ENCODE measurements around the gene CWC25. TPM values are rescaled to one million over a fixed set of nuclear protein-coding genes. Genes with fewer than 3 reads are reported as not detected.

Gene CWC25
- total RNA-seq, 1 donor from 2014 or later = 8.7 TPM

GRCh38 chr17:38848557-38848891 is 23.4 kb upstream of the CWC25 start:
- Histone ChIP-seq H3K27ac (replicated peaks) (no peak overlapping the region), H3K36me3 (peaks cover 62% of the 10 kb centered on the region)
- intact Hi-C loops (cut with micrococcal nuclease) = no loop called here

GRCh38 chr17:38844261-38844757 is 19.2 kb upstream of the CWC25 start:
- H3K27me3 ChIP-seq (ENCODE audit: low read depth) = no peaks in the 10 kb centered on the region
- no peak for DNase-seq
- no peak overlapping the region for H3K27ac ChIP-seq (replicated peaks)
- no peak overlapping the region for H3K4me3 ChIP-seq
- peaks cover 26% of the 10 kb centered on the region for H3K36me3 ChIP-seq
- H3K4me1 ChIP-seq = no peaks in the 10 kb centered on the region
- TF ChIP-seq, protein P1, sequence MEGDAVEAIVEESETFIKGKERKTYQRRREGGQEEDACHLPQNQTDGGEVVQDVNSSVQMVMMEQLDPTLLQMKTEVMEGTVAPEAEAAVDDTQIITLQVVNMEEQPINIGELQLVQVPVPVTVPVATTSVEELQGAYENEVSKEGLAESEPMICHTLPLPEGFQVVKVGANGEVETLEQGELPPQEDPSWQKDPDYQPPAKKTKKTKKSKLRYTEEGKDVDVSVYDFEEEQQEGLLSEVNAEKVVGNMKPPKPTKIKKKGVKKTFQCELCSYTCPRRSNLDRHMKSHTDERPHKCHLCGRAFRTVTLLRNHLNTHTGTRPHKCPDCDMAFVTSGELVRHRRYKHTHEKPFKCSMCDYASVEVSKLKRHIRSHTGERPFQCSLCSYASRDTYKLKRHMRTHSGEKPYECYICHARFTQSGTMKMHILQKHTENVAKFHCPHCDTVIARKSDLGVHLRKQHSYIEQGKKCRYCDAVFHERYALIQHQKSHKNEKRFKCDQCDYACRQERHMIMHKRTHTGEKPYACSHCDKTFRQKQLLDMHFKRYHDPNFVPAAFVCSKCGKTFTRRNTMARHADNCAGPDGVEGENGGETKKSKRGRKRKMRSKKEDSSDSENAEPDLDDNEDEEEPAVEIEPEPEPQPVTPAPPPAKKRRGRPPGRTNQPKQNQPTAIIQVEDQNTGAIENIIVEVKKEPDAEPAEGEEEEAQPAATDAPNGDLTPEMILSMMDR (IDR thresholded peaks at IDR 0.05; ENCODE audit: borderline replicate concordance) = no peak
- intact Hi-C loops (cut with micrococcal nuclease) = no loop called here
- H3K9me3 ChIP-seq (replicated peaks) = no peaks in the 10 kb centered on the region

More at GRCh38 chr17:38848557-38848891, 23.4 kb upstream of the CWC25 start:
- H3K9me3 ChIP-seq (replicated peaks) = no peaks in the 10 kb centered on the region
- H3K4me1 ChIP-seq = peaks cover 28% of the 10 kb centered on the region
- TF ChIP-seq, protein P1 (IDR thresholded peaks at IDR 0.05; ENCODE audit: borderline replicate concordance) = no peak
- no peaks in the 10 kb centered on the region for H3K27me3 ChIP-seq (ENCODE audit: low read depth)
- DNase-seq = no peak
- no peak overlapping the region for H3K4me3 ChIP-seq

- intact Hi-C loops (cut with micrococcal nuclease) = no loop called here
- no peak for DNase-seq
- H3K4me3 ChIP-seq = peak overlapping the region; percentile 77
- peaks cover 25% of the 10 kb centered on the region for H3K4me1 ChIP-seq
- TF ChIP-seq, protein P1 (IDR thresholded peaks at IDR 0.05; ENCODE audit: borderline replicate concordance) = no peak
- no peaks in the 10 kb centered on the region for H3K9me3 ChIP-seq (replicated peaks)
- peaks cover 17% of the 10 kb centered on the region for H3K36me3 ChIP-seq
- H3K27me3 ChIP-seq (ENCODE audit: low read depth) = no peaks in the 10 kb centered on the region
- H3K27ac ChIP-seq (replicated peaks) = peak overlapping the region; percentile 98
Observed at GRCh38 chr17:38825762-38826247, 684 bp upstream of the CWC25 start.

GRCh38 chr17:38815576-38816193 is 9.4 kb downstream of the CWC25 start:
- Histone ChIP-seq H3K27me3 (ENCODE audit: low read depth) (no peaks in the 10 kb centered on the region), H3K9me3 (replicated peaks) (no peaks in the 10 kb centered on the region), H3K36me3 (peaks cover 82% of the 10 kb centered on the region), H3K4me1 (no peaks in the 10 kb centered on the region), H3K4me3 (no peak overlapping the region), H3K27ac (replicated peaks) (no peak overlapping the region)
- DNase-seq = no peak
- TF ChIP-seq, protein P1 (IDR thresholded peaks at IDR 0.05; ENCODE audit: borderline replicate concordance) = no peak
- intact Hi-C loops (cut with micrococcal nuclease) = no loop called here

GRCh38 chr17:38809828-38810227 is 15.3 kb downstream of the CWC25 start:
- no peaks in the 10 kb centered on the region for H3K9me3 ChIP-seq (replicated peaks)
- no peaks in the 10 kb centered on the region for H3K27me3 ChIP-seq (ENCODE audit: low read depth)
- no peak for DNase-seq
- intact Hi-C loops (cut with micrococcal nuclease) = no loop called here
- H3K4me1 ChIP-seq = no peaks in the 10 kb centered on the region
- TF ChIP-seq, protein P1 (IDR thresholded peaks at IDR 0.05; ENCODE audit: borderline replicate concordance) = no peak
- no peak overlapping the region for H3K27ac ChIP-seq (replicated peaks)
- H3K36me3 ChIP-seq = peaks cover 100% of the 10 kb centered on the region
- no peak overlapping the region for H3K4me3 ChIP-seq
